Measurements from ENCODE around the gene ISL1.

ISL1 gene

GRCh38 chr5:51398875-51399642 lies 15.8 kb downstream of the ISL1 start:
- TF ChIP-seq, protein P1, sequence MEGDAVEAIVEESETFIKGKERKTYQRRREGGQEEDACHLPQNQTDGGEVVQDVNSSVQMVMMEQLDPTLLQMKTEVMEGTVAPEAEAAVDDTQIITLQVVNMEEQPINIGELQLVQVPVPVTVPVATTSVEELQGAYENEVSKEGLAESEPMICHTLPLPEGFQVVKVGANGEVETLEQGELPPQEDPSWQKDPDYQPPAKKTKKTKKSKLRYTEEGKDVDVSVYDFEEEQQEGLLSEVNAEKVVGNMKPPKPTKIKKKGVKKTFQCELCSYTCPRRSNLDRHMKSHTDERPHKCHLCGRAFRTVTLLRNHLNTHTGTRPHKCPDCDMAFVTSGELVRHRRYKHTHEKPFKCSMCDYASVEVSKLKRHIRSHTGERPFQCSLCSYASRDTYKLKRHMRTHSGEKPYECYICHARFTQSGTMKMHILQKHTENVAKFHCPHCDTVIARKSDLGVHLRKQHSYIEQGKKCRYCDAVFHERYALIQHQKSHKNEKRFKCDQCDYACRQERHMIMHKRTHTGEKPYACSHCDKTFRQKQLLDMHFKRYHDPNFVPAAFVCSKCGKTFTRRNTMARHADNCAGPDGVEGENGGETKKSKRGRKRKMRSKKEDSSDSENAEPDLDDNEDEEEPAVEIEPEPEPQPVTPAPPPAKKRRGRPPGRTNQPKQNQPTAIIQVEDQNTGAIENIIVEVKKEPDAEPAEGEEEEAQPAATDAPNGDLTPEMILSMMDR (IDR thresholded peaks at IDR 0.05; ENCODE audit: unreplicated experiment in 3 of 3), result no peak
- no peak overlapping the region for H3K27ac Mint-ChIP-seq
- no peaks in the 10 kb centered on the region for H3K4me1 Mint-ChIP-seq
- H3K36me3 Mint-ChIP-seq (ENCODE audit: low read depth), result no peaks in the 10 kb centered on the region
- peaks cover 95% of the 10 kb centered on the region for H3K27me3 Mint-ChIP-seq (ENCODE audit: low read depth)
- H3K4me3 Mint-ChIP-seq, result peak overlapping the region; percentile 67 to 77 (median 69)
- no peaks in the 10 kb centered on the region for H3K9me3 Mint-ChIP-seq

GRCh38 chr5:51399643-51400006 lies 16.4 kb downstream of the ISL1 start:
- Mint-ChIP-seq H3K4me3 (peak overlapping the region; percentile 67 to 77 (median 69)), H3K9me3 (no peaks in the 10 kb centered on the region), H3K4me1 (no peaks in the 10 kb centered on the region), H3K27me3 (ENCODE audit: low read depth) (peaks cover 95% of the 10 kb centered on the region), H3K27ac (no peak overlapping the region), H3K36me3 (ENCODE audit: low read depth) (no peaks in the 10 kb centered on the region)
- TF ChIP-seq, protein P1 (IDR thresholded peaks at IDR 0.05; ENCODE audit: unreplicated experiment in 3 of 3), result no peak

DNA sequence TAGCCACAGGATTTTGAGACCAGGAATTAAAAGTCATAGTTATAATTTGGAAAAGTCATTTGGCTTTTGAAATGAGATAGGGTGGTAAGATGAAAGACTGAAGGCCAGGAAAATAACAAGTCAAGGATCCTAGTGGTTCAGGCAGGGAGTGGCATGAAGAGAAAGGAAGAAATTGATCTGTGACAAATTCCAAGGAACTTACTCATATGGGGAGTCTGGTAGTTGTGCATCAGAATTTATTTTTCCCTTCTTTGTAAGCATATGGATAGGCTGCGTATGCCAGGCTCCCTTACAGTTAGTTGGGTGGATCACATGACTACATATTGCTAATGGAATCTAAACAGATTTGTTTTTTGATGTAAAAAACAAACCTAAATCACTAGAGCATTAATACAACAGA lies 21.0 kb downstream of the ISL1 start:
- TF ChIP-seq, protein P1 (IDR thresholded peaks at IDR 0.05; ENCODE audit: unreplicated experiment in 3 of 3), result no peak
- no peaks in the 10 kb centered on the region for H3K4me1 Mint-ChIP-seq
- no peaks in the 10 kb centered on the region for H3K9me3 Mint-ChIP-seq
- no peak overlapping the region for H3K4me3 Mint-ChIP-seq
- H3K27ac Mint-ChIP-seq, result no peak overlapping the region
- no peaks in the 10 kb centered on the region for H3K36me3 Mint-ChIP-seq (ENCODE audit: low read depth)
- H3K27me3 Mint-ChIP-seq (ENCODE audit: low read depth), result peaks cover 62% of the 10 kb centered on the region

DNA sequence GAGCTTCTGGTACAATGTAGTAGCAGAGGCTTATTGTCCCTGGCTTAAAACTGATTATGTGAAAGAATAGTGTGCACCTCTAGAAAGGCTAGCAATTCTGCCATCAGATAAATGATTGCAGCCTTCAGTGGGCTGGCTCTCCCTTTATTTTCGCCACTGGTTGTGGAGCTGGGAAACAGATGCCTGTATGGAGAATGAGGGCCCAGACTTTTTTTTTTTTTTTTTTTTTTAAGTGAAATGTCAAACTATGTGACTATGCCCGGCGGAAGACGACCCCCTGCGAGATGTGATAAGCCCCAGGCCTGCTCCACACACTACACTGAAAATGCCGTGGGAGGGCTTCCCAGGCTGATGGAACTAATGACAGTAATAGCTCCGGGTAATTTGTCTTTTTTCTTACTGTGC lies 28.7 kb downstream of the ISL1 start:
- Mint-ChIP-seq H3K4me1 (no peaks in the 10 kb centered on the region), H3K36me3 (ENCODE audit: low read depth) (no peaks in the 10 kb centered on the region), H3K9me3 (no peaks in the 10 kb centered on the region), H3K27me3 (ENCODE audit: low read depth) (peaks cover 6% of the 10 kb centered on the region), H3K4me3 (no peak overlapping the region), H3K27ac (no peak overlapping the region)
- TF ChIP-seq, protein P1 (IDR thresholded peaks at IDR 0.05; ENCODE audit: unreplicated experiment in 3 of 3), result no peak

- no peaks in the 10 kb centered on the region for H3K4me1 Mint-ChIP-seq
- no peaks in the 10 kb centered on the region for H3K36me3 Mint-ChIP-seq (ENCODE audit: low read depth)
- no peaks in the 10 kb centered on the region for H3K9me3 Mint-ChIP-seq
- no peak overlapping the region for H3K4me3 Mint-ChIP-seq
- H3K27ac Mint-ChIP-seq, result no peak overlapping the region
- peaks cover 6% of the 10 kb centered on the region for H3K27me3 Mint-ChIP-seq (ENCODE audit: low read depth)
- TF ChIP-seq, protein P1 (IDR thresholded peaks at IDR 0.05; ENCODE audit: unreplicated experiment in 3 of 3), result no peak
Measured at GRCh38 chr5:51414516-51414915, 31.3 kb downstream of the ISL1 start.

GRCh38 chr5:51416149-51416548 lies 32.9 kb downstream of the ISL1 start:
- TF ChIP-seq, protein P1 (IDR thresholded peaks at IDR 0.05; ENCODE audit: unreplicated experiment in 3 of 3), result no peak
- Mint-ChIP-seq H3K27ac (no peak overlapping the region), H3K4me3 (no peak overlapping the region), H3K9me3 (no peaks in the 10 kb centered on the region), H3K27me3 (ENCODE audit: low read depth) (peaks cover 6% of the 10 kb centered on the region), H3K36me3 (ENCODE audit: low read depth) (no peaks in the 10 kb centered on the region), H3K4me1 (no peaks in the 10 kb centered on the region)
